ENCODE data around the gene ACBD6. TPM values are rescaled to one million over a fixed set of nuclear protein-coding genes. Genes with fewer than 3 reads are reported as not detected.

The ACBD6 gene
- total and polyA plus RNA-seq, 10 of the 15 experiments (the other 5 are each of a cell fraction or from before 2014, with no cell fraction given): 15.0 to 67.3 (median 55.0) TPM

- TF ChIP-seq HDAC2 (IDR thresholded peaks at IDR 0.05): no peak
- no peak for TF ChIP-seq CEBPZ (IDR thresholded peaks at IDR 0.05; ENCODE audit: low read depth, low read length)
These were observed 46.4 kb upstream of the ACBD6 start (continued) for GRCh38 chr1:180548686-180549317.

GRCh38 chr1:180545991-180546390 lies 43.6 kb upstream of the ACBD6 start:
- no TSS peak for BruUV-seq (replicated peaks)
- TF ChIP-seq EGR1 (IDR thresholded peaks at IDR 0.05; ENCODE audit: borderline replicate concordance in 1 of 2, low read depth in 2 of 2, low read length in 2 of 2) (no peak), SMAD1 (IDR thresholded peaks at IDR 0.05; ENCODE audit: low read depth, partially characterized antibody) (no peak), RB1 (IDR thresholded peaks at IDR 0.05; ENCODE audit: borderline replicate concordance) (no peak), SRF (IDR thresholded peaks at IDR 0.05; ENCODE audit: low read depth in 2 of 2, low read length in 2 of 2) (no peak), HDAC6 (IDR thresholded peaks at IDR 0.05; ENCODE audit: unreplicated experiment) (no peak), NBN (IDR thresholded peaks at IDR 0.05) (no peak), TCF7 (IDR thresholded peaks at IDR 0.05; ENCODE audit: borderline replicate concordance) (no peak), SMAD5 (IDR thresholded peaks at IDR 0.05; ENCODE audit: low read depth) (no peak)
- Histone ChIP-seq H2AFZ (ENCODE audit: control insufficient read depth, low read depth, low read length) (no peak overlapping the region), H3K9ac (ENCODE audit: control insufficient read depth, insufficient read depth, low read length) (no peak overlapping the region), H3K36me3 (ENCODE audit: control insufficient read depth in 2 of 2, insufficient read depth in 2 of 2, low read length in 1 of 2) (no peaks in the 10 kb centered on the region), H3K27ac (ENCODE audit: control insufficient read depth, insufficient read depth) (no peak overlapping the region), H3K4me3 (no peak overlapping the region), H3K4me1 (ENCODE audit: control insufficient read depth, insufficient read depth, low read length) (no peaks in the 10 kb centered on the region), H3K27me3 (replicated peaks in 1 of 2; ENCODE audit: control insufficient read depth in 2 of 2, insufficient read depth in 2 of 2, low read length in 1 of 2) (no peaks in the 10 kb centered on the region; a peak in 1 of 4 replicates), H3K4me2 (ENCODE audit: control insufficient read depth, insufficient read depth) (no peak overlapping the region), H4K20me1 (ENCODE audit: control insufficient read depth, insufficient read depth) (no peaks in the 10 kb centered on the region), H3K79me2 (ENCODE audit: control insufficient read depth, insufficient read depth, low read length) (no peaks in the 10 kb centered on the region), H3K9me3 (replicated peaks; ENCODE audit: control insufficient read depth, insufficient read depth, low read length) (no peaks in the 10 kb centered on the region)
- intact Hi-C loops (cut with micrococcal nuclease; ENCODE audit: unreplicated experiment): no loop called here
- in situ Hi-C loops (cut with MboI): no loop called here
- ChIA-PET SMC1A (ENCODE audit: uncharacterized antibody, unreplicated experiment) (interaction anchor here (0.9 to 1.2 kb wide), 3 partner anchors 31 to 318 kb away, joined by 3 to 4 read pairs (median 4); no protein-coding TSS in a partner anchor), POLR2A (no interaction called here), CTCF (interaction anchor here (1.0 to 2.3 kb wide), 3 partner anchors 9 to 317 kb away, joined by 3 to 11 read pairs (median 3); no protein-coding TSS in a partner anchor), RAD21 (ENCODE audit: unreplicated experiment) (interaction anchor here (0.9 to 1.1 kb wide), 2 partner anchors 87 to 316 kb away, joined by 3 read pairs; no protein-coding TSS in a partner anchor)
- no peak for FAIRE-seq
- no peak for DNase-seq (ENCODE audit: low read depth, low spot score)
- 44% methylated on average over 1 of the region's 1 CpG for WGBS (ENCODE audit: insufficient coverage, insufficient replicate concordance, low lambda C conversion rate, missing lambda C conversion rate)
- peak; percentile 42 for ATAC-seq

Measured in GM12878 (cell line).